PFSK-1 (cell line): Measurements from ENCODE around the gene INS.

Experiments
- POLR2AphosphoS5 ChIP-seq: IDR thresholded peaks from 2 replicates; pipeline ENCODE4 v1.6.1; 2012; ENCODE audit warnings: low read depth, mild to moderate bottlenecking, control low read depth, low read length, moderate library complexity
- SIN3A ChIP-seq: IDR thresholded peaks from 2 replicates; pipeline ENCODE4 v1.6.1; 2012; ENCODE audit warnings: mild to moderate bottlenecking, low read length, moderate library complexity, borderline replicate concordance; ENCODE audit not compliant: insufficient read depth
- TAF1 ChIP-seq: IDR thresholded peaks from 2 replicates; pipeline ENCODE4 v1.6.1; 2012; ENCODE audit warnings: low read length, control low read depth, borderline replicate concordance; ENCODE audit not compliant: insufficient read depth
- TF ChIP-seq, protein P1 (sequence below), 2 experiments: IDR thresholded peaks; 2 replicates each; pipeline versions ENCODE4 v1.6.1 to v1.8.0; 2011 to 2012; ENCODE audit warnings: low read depth in 2 of 2, low read length in 2 of 2, control low read depth in 1 of 2, inconsistent platforms in 1 of 2, mild to moderate bottlenecking in 1 of 2, moderate library complexity in 1 of 2; ENCODE audit not compliant: insufficient read depth in 1 of 2

DNA sequence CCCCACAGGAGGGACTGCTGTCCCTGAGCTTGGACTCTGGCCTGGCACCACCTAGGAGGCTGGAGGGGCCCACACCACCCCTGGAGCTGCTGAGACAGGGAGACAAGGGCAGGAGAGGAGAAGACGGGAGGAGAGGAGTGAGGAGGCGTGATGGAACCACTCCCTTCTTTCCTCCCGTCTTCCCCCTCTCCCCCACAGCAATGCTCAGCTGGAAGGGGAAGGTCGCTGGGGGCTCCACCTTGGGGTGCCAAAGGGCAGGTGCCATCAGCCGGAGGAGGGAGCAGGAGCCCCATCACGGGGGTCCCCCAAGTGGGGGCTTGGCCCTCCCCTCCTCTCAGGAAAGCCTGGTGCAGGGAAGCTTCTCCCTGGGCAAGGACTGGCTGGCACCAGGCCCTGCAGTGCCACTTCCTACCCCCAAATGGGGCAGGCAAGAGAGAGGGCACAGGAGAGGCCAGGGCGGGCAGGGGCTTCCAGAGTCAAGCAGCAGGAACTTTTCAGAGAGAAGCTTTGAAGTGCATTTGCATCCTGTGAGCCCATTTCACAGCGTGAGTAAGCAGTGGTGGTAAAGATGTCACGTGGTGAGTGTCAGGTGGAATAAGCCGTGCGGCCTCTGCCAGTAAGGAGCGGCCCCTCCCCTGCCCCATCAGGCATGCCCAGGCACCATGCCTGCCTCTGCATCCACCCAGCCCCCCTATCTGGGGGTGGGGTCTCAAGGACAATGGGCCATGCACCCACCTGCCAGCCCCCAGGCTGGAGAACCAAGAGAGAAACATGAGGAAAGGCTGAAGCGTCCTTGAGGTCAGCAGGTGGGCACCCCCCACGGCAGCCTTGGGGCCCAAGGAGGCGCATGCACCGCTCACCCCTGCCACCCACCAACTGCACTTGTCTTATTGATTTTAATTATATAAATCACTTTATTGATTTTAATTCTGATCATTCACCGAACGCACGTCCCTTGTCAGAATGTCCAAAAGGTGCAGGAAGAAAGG lies 26.7 kb downstream of the INS start:
- TF ChIP-seq POLR2AphosphoS5 (peak; percentile 56), SIN3A (no peak), TAF1 (no peak)
- TF ChIP-seq, protein P1, sequence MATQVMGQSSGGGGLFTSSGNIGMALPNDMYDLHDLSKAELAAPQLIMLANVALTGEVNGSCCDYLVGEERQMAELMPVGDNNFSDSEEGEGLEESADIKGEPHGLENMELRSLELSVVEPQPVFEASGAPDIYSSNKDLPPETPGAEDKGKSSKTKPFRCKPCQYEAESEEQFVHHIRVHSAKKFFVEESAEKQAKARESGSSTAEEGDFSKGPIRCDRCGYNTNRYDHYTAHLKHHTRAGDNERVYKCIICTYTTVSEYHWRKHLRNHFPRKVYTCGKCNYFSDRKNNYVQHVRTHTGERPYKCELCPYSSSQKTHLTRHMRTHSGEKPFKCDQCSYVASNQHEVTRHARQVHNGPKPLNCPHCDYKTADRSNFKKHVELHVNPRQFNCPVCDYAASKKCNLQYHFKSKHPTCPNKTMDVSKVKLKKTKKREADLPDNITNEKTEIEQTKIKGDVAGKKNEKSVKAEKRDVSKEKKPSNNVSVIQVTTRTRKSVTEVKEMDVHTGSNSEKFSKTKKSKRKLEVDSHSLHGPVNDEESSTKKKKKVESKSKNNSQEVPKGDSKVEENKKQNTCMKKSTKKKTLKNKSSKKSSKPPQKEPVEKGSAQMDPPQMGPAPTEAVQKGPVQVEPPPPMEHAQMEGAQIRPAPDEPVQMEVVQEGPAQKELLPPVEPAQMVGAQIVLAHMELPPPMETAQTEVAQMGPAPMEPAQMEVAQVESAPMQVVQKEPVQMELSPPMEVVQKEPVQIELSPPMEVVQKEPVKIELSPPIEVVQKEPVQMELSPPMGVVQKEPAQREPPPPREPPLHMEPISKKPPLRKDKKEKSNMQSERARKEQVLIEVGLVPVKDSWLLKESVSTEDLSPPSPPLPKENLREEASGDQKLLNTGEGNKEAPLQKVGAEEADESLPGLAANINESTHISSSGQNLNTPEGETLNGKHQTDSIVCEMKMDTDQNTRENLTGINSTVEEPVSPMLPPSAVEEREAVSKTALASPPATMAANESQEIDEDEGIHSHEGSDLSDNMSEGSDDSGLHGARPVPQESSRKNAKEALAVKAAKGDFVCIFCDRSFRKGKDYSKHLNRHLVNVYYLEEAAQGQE (IDR thresholded peaks at IDR 0.05; ENCODE audit: insufficient read depth in 1 of 2, low read depth in 2 of 2, low read length in 2 of 2): no peak
